GM23248 (cell line): ENCODE results near the gene HIP1. TPM values are rescaled to one million over a fixed set of nuclear protein-coding genes. Genes with fewer than 3 reads are reported as not detected.

Experiments used
- DNase-seq: peaks from one replicate; pipeline ENCODE4 v3.0.0-alpha.2; 2015
- H2AFZ ChIP-seq: fragments of 200-600 bp; sonication (generic); 2 replicates; pipeline ENCODE4 v1.6.1; 2016; ENCODE audit warnings: antibody characterized with exemption
- H3F3A ChIP-seq: fragments of 200-600 bp; sonication (generic); 2 replicates; pipeline ENCODE4 v1.6.1; 2016; ENCODE audit warnings: mild to moderate bottlenecking, antibody characterized with exemption, mixed run types; ENCODE audit not compliant: insufficient read depth
- H3K27ac ChIP-seq: fragments of 200-600 bp; sonication (generic); 2 replicates; pipeline ENCODE4 v1.5.1; 2016; ENCODE audit warnings: mild to moderate bottlenecking
- H3K27me3 ChIP-seq: fragments of 200-600 bp; sonication (generic); replicated peaks from 2 replicates; pipeline ENCODE4 v1.6.1; 2016; ENCODE audit warnings: mild to moderate bottlenecking; ENCODE audit not compliant: insufficient read depth
- H3K36me3 ChIP-seq: fragments of 200-600 bp; sonication (generic); 2 replicates; pipeline ENCODE4 v1.6.1; 2016; ENCODE audit warnings: low read depth, mild to moderate bottlenecking
- H3K4me1 ChIP-seq: fragments of 200-600 bp; sonication (generic); 2 replicates; pipeline ENCODE4 v1.6.1; 2016; ENCODE audit warnings: mild to moderate bottlenecking; ENCODE audit not compliant: insufficient read depth
- H3K4me2 ChIP-seq: fragments of 200-600 bp; sonication (generic); one replicate; pipeline ENCODE4 v1.6.1; 2016; ENCODE audit warnings: mild to moderate bottlenecking; ENCODE audit not compliant: unreplicated experiment
- H3K4me3 ChIP-seq: fragments of 200-600 bp; sonication (generic); 2 replicates; pipeline ENCODE4 v1.5.1; 2016; ENCODE audit warnings: mild to moderate bottlenecking
- H3K79me2 ChIP-seq: fragments of 200-600 bp; sonication (generic); 2 replicates; pipeline ENCODE4 v1.6.1; 2016; ENCODE audit warnings: mild to moderate bottlenecking; ENCODE audit not compliant: insufficient read depth
- H3K9ac ChIP-seq: fragments of 200-600 bp; sonication (generic); 2 replicates; pipeline ENCODE4 v1.6.1; 2016; ENCODE audit warnings: mild to moderate bottlenecking
- H3K9me2 ChIP-seq: fragments of 200-600 bp; sonication (generic); 2 replicates; pipeline ENCODE4 v1.6.1; 2016; ENCODE audit warnings: mixed run types, mild to moderate bottlenecking, moderate library complexity; ENCODE audit not compliant: insufficient read depth
- H3K9me3 ChIP-seq: fragments of 200-600 bp; sonication (generic); one replicate; pipeline ENCODE4 v1.6.1; 2017; ENCODE audit warnings: low read depth
- H4K20me1 ChIP-seq: fragments of 200-600 bp; sonication (generic); 2 replicates; pipeline ENCODE4 v1.6.0; 2016; ENCODE audit not compliant: insufficient read depth
- EZH2 ChIP-seq: fragments of 200-600 bp; sonication (generic); IDR thresholded peaks from 2 replicates; pipeline ENCODE4 v1.6.1; 2018; ENCODE audit warnings: antibody characterized with exemption, mild to moderate bottlenecking; ENCODE audit not compliant: insufficient read depth, poor library complexity, severe bottlenecking
- EZH2phosphoT487 ChIP-seq: fragments of 200-600 bp; sonication (generic); IDR thresholded peaks from 2 replicates; pipeline ENCODE4 v1.6.1; 2018; ENCODE audit warnings: antibody characterized with exemption, moderate library complexity, mild to moderate bottlenecking, low read depth; ENCODE audit not compliant: insufficient read depth
- WGBS, 2 experiments: methylation state at CpG; one replicate each; pipeline ENCODE4 v1.1.6; 2015 to 2017; ENCODE audit warnings: low lambda C conversion rate in 2 of 2, low coverage in 1 of 2; ENCODE audit errors: missing lambda C conversion rate in 2 of 2; 5-methylcytosine and 5-hydroxymethylcytosine counted together
- in situ Hi-C: fragments of 300-500 bp; cut with MboI; formaldehyde crosslinking; loops from 2 replicates; pipeline ENCODE4 v1.15.0; 2020
- polyA plus RNA-seq: library from polyadenylated mRNA; unstranded; fragments of >200 nt; fragmentation: Nextera tagmentation; extraction: Ambion mirVana; gene quantifications from 2 replicates; pipeline ENCODE4 v1.2.1, GENCODE V29; 2016
- total RNA-seq: library from RNA; depleted of rRNA; stranded (reverse); fragments of >200 nt; shearing (Covaris generic); gene quantifications from 2 replicates; pipeline ENCODE4 v1.2.3, GENCODE V29; 2014

HIP1 gene
- total and polyA plus RNA-seq, 2 experiments from 2014 or later = 6.1 to 13.6 TPM

GRCh38 chr7:75642810-75643486 lies 95.8 kb downstream of the HIP1 start:
- DNase-seq = peak; percentile 73
- 65 to 66% methylated on average over 9 of the region's 9 CpGs for WGBS, 2 experiments

GRCh38 chr7:75640201-75640600 lies 98.5 kb downstream of the HIP1 start:
- H4K20me1 ChIP-seq = no peaks in the 10 kb centered on the region
- H3K36me3 ChIP-seq = no peaks in the 10 kb centered on the region
- no peak for DNase-seq
- H3K4me1 ChIP-seq = peaks cover 6% of the 10 kb centered on the region; the same call in 1 of the 2 replicates
- TF ChIP-seq EZH2 (no peak), EZH2phosphoT487 (no peak)
- 0 out of 2 replicates have a peak, but pooled peaks cover 4% of the 10 kb centered on the region for H3F3A ChIP-seq
- in situ Hi-C loops = loop anchor here (5.0 to 10.0 kb wide), 2 partner anchors 48 to 115 kb away; no protein-coding TSS in a partner anchor
- no peak overlapping the region for H3K27ac ChIP-seq
- no peaks in the 10 kb centered on the region for H3K79me2 ChIP-seq
- H3K4me3 ChIP-seq = no peak overlapping the region
- H3K9me2 ChIP-seq = no peaks in the 10 kb centered on the region
- peak overlapping the region; percentile 79; the same call in 1 of the 2 replicates for H2AFZ ChIP-seq
- no peaks in the 10 kb centered on the region for H3K9me3 ChIP-seq
- peak overlapping the region; percentile 74; the same call in 1 of the 2 replicates for H3K9ac ChIP-seq
- no peak overlapping the region for H3K4me2 ChIP-seq
- WGBS, 2 experiments = 77 to 86% methylated on average over 8 of the region's 8 CpGs
- no peaks in the 10 kb centered on the region for H3K27me3 ChIP-seq

More at GRCh38 chr7:75642810-75643486, 95.8 kb downstream of the HIP1 start:
- Histone ChIP-seq H3K9me2 (no peaks in the 10 kb centered on the region), H3K4me1 (peaks cover 6% of the 10 kb centered on the region; the same call in 1 of the 2 replicates), H3K9ac (no peak overlapping the region), H3K27ac (no peak overlapping the region), H3K27me3 (no peaks in the 10 kb centered on the region), H4K20me1 (no peaks in the 10 kb centered on the region), H3K4me3 (no peak overlapping the region), H2AFZ (no peak overlapping the region), H3K79me2 (no peaks in the 10 kb centered on the region), H3K4me2 (no peak overlapping the region), H3K36me3 (no peaks in the 10 kb centered on the region), H3F3A (0 out of 2 replicates have a peak, but pooled peaks cover 4% of the 10 kb centered on the region), H3K9me3 (no peaks in the 10 kb centered on the region)
- TF ChIP-seq EZH2phosphoT487 (no peak), EZH2 (no peak)
- in situ Hi-C loops = loop anchor here (5.0 to 10.0 kb wide), 2 partner anchors 51 to 112 kb away; no protein-coding TSS in a partner anchor

GRCh38 chr7:75639886-75640190 lies 98.9 kb downstream of the HIP1 start:
- in situ Hi-C loops = loop anchor here (5.0 to 10.0 kb wide), 2 partner anchors 48 to 115 kb away; no protein-coding TSS in a partner anchor
- no peaks in the 10 kb centered on the region for H4K20me1 ChIP-seq

GRCh38 chr7:75639071-75639885 lies 99.5 kb downstream of the HIP1 start:
- Histone ChIP-seq H3K36me3 (no peaks in the 10 kb centered on the region), H3K4me2 (peak overlapping the region; percentile 74), H3K27me3 (no peaks in the 10 kb centered on the region), H3K27ac (no peak overlapping the region), H3K4me1 (peaks cover 6% of the 10 kb centered on the region; the same call in 1 of the 2 replicates), H3K9ac (peak overlapping the region; percentile 74), H4K20me1 (no peaks in the 10 kb centered on the region), H3F3A (0 out of 2 replicates have a peak, but pooled peaks cover 4% of the 10 kb centered on the region), H3K4me3 (peak overlapping the region; percentile 82), H3K9me2 (no peaks in the 10 kb centered on the region), H3K79me2 (no peaks in the 10 kb centered on the region), H3K9me3 (no peaks in the 10 kb centered on the region), H2AFZ (peak overlapping the region; percentile 79)
- TF ChIP-seq EZH2phosphoT487 (no peak), EZH2 (no peak)
- in situ Hi-C loops = no loop called here
- DNase-seq = peak; percentile 57
- 4 to 6% methylated on average over 10 to 69 of the region's 77 CpGs for WGBS, 2 experiments

More at GRCh38 chr7:75639886-75640190, 98.9 kb downstream of the HIP1 start:
- Histone ChIP-seq H3K36me3 (no peaks in the 10 kb centered on the region), H3K9ac (peak overlapping the region; percentile 74), H3K79me2 (no peaks in the 10 kb centered on the region), H2AFZ (peak overlapping the region; percentile 79), H3K9me2 (no peaks in the 10 kb centered on the region), H3F3A (0 out of 2 replicates have a peak, but pooled peaks cover 4% of the 10 kb centered on the region), H3K9me3 (no peaks in the 10 kb centered on the region), H3K4me1 (peaks cover 6% of the 10 kb centered on the region; the same call in 1 of the 2 replicates), H3K4me2 (peak overlapping the region; percentile 74), H3K4me3 (peak overlapping the region; percentile 82), H3K27me3 (no peaks in the 10 kb centered on the region), H3K27ac (no peak overlapping the region)
- TF ChIP-seq EZH2phosphoT487 = no peak
- TF ChIP-seq EZH2 = no peak
- DNase-seq = peak; percentile 35
- WGBS, 2 experiments = 9 to 11% methylated on average over 7 of the region's 7 CpGs
